Stomach smooth muscle (tissue), 2 donors: Measurements from ENCODE around the gene CEP112.

Source experiments
- H3K27ac ChIP-seq: one replicate; pipeline ENCODE4 v1.7.0; 2013; ENCODE audit warnings: mild to moderate bottlenecking, low read length, inconsistent platforms
- H3K27me3 ChIP-seq, 2 donors: one replicate each; pipeline ENCODE4 v1.7.0; 2013; ENCODE audit warnings: low read length in 2 of 2; ENCODE audit not compliant: insufficient read depth in 2 of 2, control insufficient read depth in 1 of 2
- H3K36me3 ChIP-seq, 2 donors: one replicate each; pipeline ENCODE4 v1.7.0; 2013; ENCODE audit warnings: low read length in 2 of 2; ENCODE audit not compliant: control insufficient read depth in 2 of 2, insufficient read depth in 2 of 2
- H3K4me1 ChIP-seq: one replicate; pipeline ENCODE4 v1.7.0; 2013; ENCODE audit warnings: low read length; ENCODE audit not compliant: control insufficient read depth, insufficient read depth
- H3K4me3 ChIP-seq, 2 donors: one replicate each; pipeline ENCODE4 v1.7.0; 2013; ENCODE audit warnings: low read length in 2 of 2
- H3K9ac ChIP-seq, 2 donors: one replicate each; pipeline ENCODE4 v1.7.0; 2013; ENCODE audit warnings: low read length in 2 of 2, mild to moderate bottlenecking in 1 of 2
- H3K9me3 ChIP-seq, 2 donors: one replicate each; pipeline ENCODE4 v1.7.0; 2013; ENCODE audit warnings: low read length in 2 of 2; ENCODE audit not compliant: control insufficient read depth in 2 of 2
- donor health status: healthy.
- donor health status: Pancreatic carcinoma.

CEP112 gene

DNA sequence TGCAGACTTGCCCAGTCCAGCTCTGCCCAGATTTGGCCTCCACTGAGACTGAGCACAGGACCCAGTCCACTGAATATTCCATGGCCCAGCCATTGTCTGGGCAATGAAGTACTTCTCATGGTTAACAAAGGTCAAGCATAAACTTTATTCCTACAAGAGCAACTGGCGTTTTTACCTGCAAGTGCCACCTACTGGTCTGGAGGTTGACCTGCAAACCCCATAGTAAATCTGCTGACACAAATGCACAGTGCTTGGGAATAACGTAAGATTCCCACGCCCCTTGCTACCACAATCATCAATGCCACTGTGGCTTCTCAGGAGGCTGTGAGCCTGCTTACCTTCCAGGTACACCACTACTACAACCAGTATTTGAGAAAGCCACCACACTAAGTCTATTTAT is 170.2 kb downstream of the CEP112 start:
- Histone ChIP-seq H3K9ac (no peak overlapping the region), H3K9me3 (peaks cover 0 to 11% of the 10 kb centered on the region in 2 donors), H3K27ac (no peak overlapping the region), H3K27me3 (no peaks in the 10 kb centered on the region), H3K4me3 (no peak overlapping the region), H3K4me1 (no peaks in the 10 kb centered on the region), H3K36me3 (peaks cover 0 to 2% of the 10 kb centered on the region in 2 donors)

DNA sequence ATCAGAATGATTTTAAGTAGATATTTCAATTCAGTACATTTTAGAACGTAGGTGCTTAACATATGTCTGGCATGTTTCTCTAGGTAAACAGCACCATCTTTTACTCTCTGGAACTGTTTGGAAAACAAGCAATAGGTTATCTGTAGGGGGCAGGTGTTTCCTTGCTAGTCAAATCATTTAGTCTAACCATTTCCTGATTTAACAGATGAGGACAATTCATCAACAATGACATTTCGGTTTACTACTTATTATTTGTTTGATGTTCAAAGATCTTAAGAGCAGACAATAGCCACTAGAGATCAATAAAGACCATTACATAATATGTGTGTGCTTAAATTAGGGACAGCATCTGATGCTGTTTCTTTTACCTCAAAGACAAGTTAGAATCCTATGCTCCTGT is 173.1 kb downstream of the CEP112 start:
- no peak overlapping the region for H3K4me3 ChIP-seq
- no peak overlapping the region for H3K9ac ChIP-seq
- peaks cover 0 to 2% of the 10 kb centered on the region in 2 donors for H3K36me3 ChIP-seq
- H3K9me3 ChIP-seq: peaks cover 0 to 7% of the 10 kb centered on the region in 2 donors
- no peak overlapping the region for H3K27ac ChIP-seq
- no peaks in the 10 kb centered on the region for H3K27me3 ChIP-seq
- H3K4me1 ChIP-seq: no peaks in the 10 kb centered on the region

DNA sequence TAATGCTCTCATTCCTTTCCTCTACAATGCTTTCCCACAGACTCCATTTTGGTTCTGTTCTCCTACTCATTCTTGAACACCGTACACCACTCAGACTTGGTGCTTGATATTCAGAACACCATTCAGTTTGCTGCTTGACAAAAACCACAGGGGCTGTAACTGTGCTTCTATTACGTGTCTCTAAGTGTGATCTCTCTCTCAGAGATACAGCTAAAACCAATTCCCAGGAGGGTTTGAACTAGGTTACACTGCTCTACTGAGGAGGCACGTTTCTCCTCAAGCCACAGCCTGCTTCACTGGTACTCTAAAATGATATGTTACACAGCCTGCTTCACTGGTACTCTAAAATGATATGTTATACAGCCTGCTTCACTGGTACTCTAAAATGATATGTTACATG is 175.7 kb downstream of the CEP112 start:
- H3K9me3 ChIP-seq: no peaks in the 10 kb centered on the region
- no peak overlapping the region for H3K4me3 ChIP-seq
- H3K36me3 ChIP-seq: no peaks in the 10 kb centered on the region
- no peak overlapping the region for H3K9ac ChIP-seq
- no peak overlapping the region for H3K27ac ChIP-seq
- H3K27me3 ChIP-seq: no peaks in the 10 kb centered on the region
- H3K4me1 ChIP-seq: no peaks in the 10 kb centered on the region

DNA sequence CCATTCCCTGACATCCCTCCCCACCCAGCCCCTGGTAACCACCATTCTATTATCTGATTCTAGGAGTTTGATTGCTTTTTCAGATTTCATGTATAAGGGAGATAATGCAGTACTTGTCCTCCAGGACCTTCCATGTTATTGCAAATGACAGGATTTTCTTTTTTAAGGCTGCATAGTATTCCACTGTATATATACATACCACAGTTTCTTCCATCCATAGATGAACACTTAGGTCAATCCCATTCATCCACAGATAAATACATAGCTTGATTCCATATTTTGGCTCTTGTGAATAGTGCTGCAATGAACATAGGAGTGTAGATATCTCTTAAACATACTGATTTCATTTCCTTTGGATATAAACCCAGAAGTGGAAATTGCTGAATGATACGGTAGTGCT is 183.3 kb downstream of the CEP112 start:
- Histone ChIP-seq H3K9ac (no peak overlapping the region), H3K27ac (no peak overlapping the region), H3K4me3 (no peak overlapping the region), H3K4me1 (no peaks in the 10 kb centered on the region), H3K27me3 (no peaks in the 10 kb centered on the region), H3K36me3 (no peaks in the 10 kb centered on the region), H3K9me3 (no peaks in the 10 kb centered on the region)

DNA sequence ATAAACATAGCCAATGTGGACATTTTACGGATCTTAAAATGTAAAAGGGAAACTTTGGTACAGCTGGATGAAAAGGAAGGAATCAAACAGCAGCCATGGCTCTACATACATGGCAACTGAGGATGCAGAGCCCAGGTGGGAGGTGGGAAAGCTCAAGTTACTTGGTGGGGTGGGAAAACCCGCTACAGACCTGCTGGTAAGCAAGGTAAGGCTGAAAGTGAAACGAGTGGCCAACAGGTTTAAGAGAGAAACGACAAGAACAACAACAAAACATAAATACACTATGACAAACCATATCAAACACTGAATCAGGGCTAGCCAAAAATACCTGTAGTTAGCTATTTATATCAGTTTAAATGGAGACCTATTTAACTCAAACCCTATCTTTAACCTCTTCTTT is 185.3 kb downstream of the CEP112 start:
- Histone ChIP-seq H3K9ac (no peak overlapping the region), H3K4me1 (no peaks in the 10 kb centered on the region), H3K27me3 (no peaks in the 10 kb centered on the region), H3K9me3 (no peaks in the 10 kb centered on the region), H3K36me3 (no peaks in the 10 kb centered on the region), H3K4me3 (no peak overlapping the region), H3K27ac (no peak overlapping the region)

DNA sequence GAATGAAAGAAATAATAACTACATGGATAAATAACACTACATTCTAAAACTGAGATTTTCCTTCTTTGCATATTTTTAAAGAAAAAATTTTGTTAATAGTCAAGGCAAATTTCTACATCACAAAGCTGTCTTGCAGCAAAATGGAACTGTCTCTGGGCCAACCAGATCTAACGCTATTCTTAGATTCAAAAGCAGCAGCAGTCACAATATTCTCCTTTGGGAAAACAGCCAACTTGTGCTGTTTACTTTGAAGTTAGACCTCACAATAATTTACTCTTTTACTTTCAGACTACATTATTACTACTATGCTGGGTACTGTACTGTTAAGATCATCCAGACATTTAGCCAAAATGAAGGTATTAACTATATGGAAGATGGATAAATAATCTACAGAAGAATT is 189.1 kb downstream of the CEP112 start:
- Histone ChIP-seq H3K36me3 (peaks cover 0 to 2% of the 10 kb centered on the region in 2 donors), H3K9me3 (no peaks in the 10 kb centered on the region), H3K27ac (no peak overlapping the region), H3K27me3 (no peaks in the 10 kb centered on the region), H3K9ac (no peak overlapping the region), H3K4me1 (no peaks in the 10 kb centered on the region), H3K4me3 (no peak overlapping the region)

DNA sequence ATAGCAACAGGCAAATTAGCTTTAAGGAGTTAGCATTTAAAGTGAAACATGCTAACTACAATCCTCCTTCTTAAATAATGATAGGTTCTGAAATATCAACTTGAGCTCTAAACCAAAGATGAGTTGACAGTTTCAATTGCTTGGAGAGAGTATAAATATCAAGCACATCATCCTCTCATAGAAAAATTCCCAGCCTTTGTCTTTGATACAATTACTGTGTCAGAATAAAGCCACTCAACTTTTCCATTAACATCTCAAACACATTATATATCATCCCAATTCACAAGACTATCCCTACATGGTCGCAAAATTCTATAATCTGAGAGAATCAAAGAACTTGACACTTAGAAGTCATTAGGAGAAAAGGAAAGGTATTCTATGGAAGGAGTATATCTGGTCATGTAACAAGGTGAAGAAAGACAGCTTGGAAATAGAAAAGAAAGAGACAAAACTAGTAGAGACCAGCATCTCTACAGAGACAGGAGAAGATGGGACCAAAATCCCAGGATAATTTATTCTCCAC is 189.8 kb downstream of the CEP112 start:
- no peaks in the 10 kb centered on the region for H3K4me1 ChIP-seq
- no peak overlapping the region for H3K4me3 ChIP-seq
- no peak overlapping the region for H3K27ac ChIP-seq
- peaks cover 0 to 2% of the 10 kb centered on the region in 2 donors for H3K36me3 ChIP-seq
- H3K27me3 ChIP-seq: no peaks in the 10 kb centered on the region
- H3K9me3 ChIP-seq: no peaks in the 10 kb centered on the region
- H3K9ac ChIP-seq: no peak overlapping the region

DNA sequence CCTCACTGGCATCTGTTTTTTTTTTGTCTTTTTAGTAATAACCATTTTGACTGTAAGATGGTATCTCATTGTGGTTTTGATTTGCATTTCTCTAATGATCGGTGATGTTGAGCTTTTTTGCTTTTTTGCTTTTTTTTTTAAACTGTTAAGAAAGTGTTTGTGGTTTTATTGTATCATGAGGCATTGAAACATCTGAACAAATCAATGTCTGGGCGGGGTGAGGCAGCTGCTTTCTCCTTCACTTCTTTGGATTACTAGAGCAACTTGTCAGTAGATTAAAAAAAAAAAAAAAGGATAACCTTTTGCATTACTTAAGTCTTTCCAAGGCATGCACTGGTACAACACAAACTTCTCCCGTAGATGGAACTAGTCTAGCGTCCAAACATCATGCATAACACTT is 191.7 kb downstream of the CEP112 start:
- Histone ChIP-seq H3K4me3 (no peak overlapping the region), H3K4me1 (no peaks in the 10 kb centered on the region), H3K27ac (no peak overlapping the region), H3K9me3 (no peaks in the 10 kb centered on the region), H3K36me3 (peaks cover 0 to 2% of the 10 kb centered on the region in 2 donors), H3K27me3 (no peaks in the 10 kb centered on the region), H3K9ac (no peak overlapping the region)

DNA sequence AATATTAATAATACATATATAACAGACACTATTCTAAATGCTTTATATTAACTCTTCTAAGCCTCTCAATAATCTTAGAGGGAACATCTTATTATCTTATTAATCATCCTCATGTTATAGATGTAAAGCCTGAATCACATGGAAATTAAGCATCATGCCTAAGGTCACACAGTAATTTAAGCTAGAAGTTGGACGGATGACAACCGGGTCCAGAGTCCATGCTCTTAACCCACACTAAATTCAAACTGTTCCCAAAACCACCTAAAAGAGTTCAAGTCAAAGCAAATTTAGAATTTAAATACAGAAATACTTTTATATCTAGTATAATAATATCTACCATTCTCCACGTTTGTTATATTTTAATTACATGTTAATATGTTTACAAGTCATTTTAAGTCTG is 193.3 kb downstream of the CEP112 start:
- H3K27me3 ChIP-seq: no peaks in the 10 kb centered on the region
- H3K4me1 ChIP-seq: no peaks in the 10 kb centered on the region
- H3K9ac ChIP-seq: no peak overlapping the region
- no peak overlapping the region for H3K27ac ChIP-seq
- no peaks in the 10 kb centered on the region for H3K9me3 ChIP-seq
- peaks cover 0 to 2% of the 10 kb centered on the region in 2 donors for H3K36me3 ChIP-seq
- no peak overlapping the region for H3K4me3 ChIP-seq

DNA sequence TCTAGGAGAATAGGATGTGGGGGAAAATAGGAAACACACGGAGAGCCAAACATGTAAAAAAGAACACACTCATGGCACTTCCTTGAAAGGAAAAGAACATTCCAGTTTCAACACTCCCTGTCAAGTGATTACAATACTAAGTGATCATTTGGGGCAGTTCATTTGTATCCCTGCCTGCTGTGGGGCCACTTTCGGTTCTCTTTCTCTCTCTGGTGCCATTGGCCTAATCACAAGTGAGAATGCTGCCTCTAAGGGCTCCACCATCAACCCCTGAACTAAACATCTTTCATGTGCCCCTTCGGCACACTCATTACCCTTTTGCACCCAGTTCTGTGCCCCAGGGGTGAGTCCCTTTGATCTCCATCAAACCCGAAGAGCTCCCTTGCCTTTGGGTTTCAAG is 197.3 kb downstream of the CEP112 start:
- H3K4me3 ChIP-seq: no peak overlapping the region
- no peaks in the 10 kb centered on the region for H3K36me3 ChIP-seq
- H3K9ac ChIP-seq: no peak overlapping the region
- no peaks in the 10 kb centered on the region for H3K4me1 ChIP-seq
- H3K27ac ChIP-seq: no peak overlapping the region
- no peaks in the 10 kb centered on the region for H3K9me3 ChIP-seq
- no peaks in the 10 kb centered on the region for H3K27me3 ChIP-seq

DNA sequence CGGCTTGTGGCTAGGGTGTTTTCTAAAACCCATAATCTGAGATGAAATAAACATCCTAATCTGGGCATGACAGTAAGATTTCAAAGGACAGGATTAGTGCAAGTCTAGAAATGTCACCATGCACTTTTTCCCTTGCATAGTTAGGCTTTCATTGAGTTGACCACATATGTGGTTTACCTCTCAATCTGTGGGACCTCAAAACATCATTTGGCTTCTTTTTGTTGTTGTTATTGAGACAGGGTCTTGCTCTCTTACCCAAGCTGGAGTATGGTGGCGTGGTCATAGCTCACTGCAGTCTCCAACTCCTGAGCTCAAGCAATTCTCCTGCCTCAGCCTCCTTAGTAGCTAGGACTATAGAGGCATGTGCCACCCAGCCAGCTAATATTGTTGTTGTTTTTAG is 197.8 kb downstream of the CEP112 start:
- H3K27ac ChIP-seq: no peak overlapping the region
- no peaks in the 10 kb centered on the region for H3K9me3 ChIP-seq
- no peak overlapping the region for H3K9ac ChIP-seq
- H3K27me3 ChIP-seq: no peaks in the 10 kb centered on the region
- H3K36me3 ChIP-seq: no peaks in the 10 kb centered on the region
- H3K4me1 ChIP-seq: no peaks in the 10 kb centered on the region
- no peak overlapping the region for H3K4me3 ChIP-seq
